Karpas-422 (cell line): ENCODE data around the gene FGR. TPM values are rescaled to one million over a fixed set of nuclear protein-coding genes. Genes with fewer than 3 reads are reported as not detected.

Source experiments
- DNase-seq: peaks from one replicate; pipeline ENCODE4 v3.0.0-alpha.2; 2015
- H2AFZ ChIP-seq: fragments of 200-600 bp; sonication (generic); 2 replicates; pipeline ENCODE4 v1.6.1; 2014; ENCODE audit warnings: antibody characterized with exemption, low read length, mixed read lengths
- H3K27ac ChIP-seq: fragments of 200-600 bp; sonication (generic); 2 replicates; pipeline ENCODE4 v1.5.1; 2014; ENCODE audit warnings: mild to moderate bottlenecking, low read length, moderate library complexity
- H3K27me3 ChIP-seq: fragments of 200-600 bp; sonication (generic); 2 replicates; pipeline ENCODE4 v1.6.1; 2014; ENCODE audit warnings: low read length, mixed read lengths
- H3K36me3 ChIP-seq: fragments of 200-600 bp; sonication (generic); 2 replicates; pipeline ENCODE4 v1.6.1; 2014; ENCODE audit warnings: low read length, mixed read lengths; ENCODE audit not compliant: insufficient read depth
- H3K4me1 ChIP-seq: fragments of 200-600 bp; sonication (generic); 2 replicates; pipeline ENCODE4 v1.6.1; 2014; ENCODE audit warnings: mild to moderate bottlenecking, low read length, mixed read lengths
- H3K4me2 ChIP-seq: fragments of 200-600 bp; sonication (generic); 2 replicates; pipeline ENCODE4 v1.6.1; 2014; ENCODE audit warnings: low read length, low read depth, mild to moderate bottlenecking; ENCODE audit not compliant: poor library complexity, severe bottlenecking
- H3K4me3 ChIP-seq: fragments of 200-600 bp; sonication (generic); 2 replicates; pipeline ENCODE4 v1.5.1; 2014; ENCODE audit warnings: mild to moderate bottlenecking, antibody characterized with exemption, low read length, mixed read lengths
- H3K79me2 ChIP-seq: fragments of 200-600 bp; sonication (generic); 2 replicates; pipeline ENCODE4 v1.6.1; 2014; ENCODE audit warnings: mild to moderate bottlenecking, low read length, mixed read lengths
- H3K9ac ChIP-seq: fragments of 200-600 bp; sonication (generic); 2 replicates; pipeline ENCODE4 v1.6.0; 2014; ENCODE audit warnings: low read length
- H3K9me2 ChIP-seq: fragments of 200-600 bp; sonication (generic), shearing (Covaris generic); replicated peaks from 2 replicates; pipeline ENCODE4 v1.6.0; 2014; ENCODE audit warnings: mild to moderate bottlenecking, low read length, moderate library complexity; ENCODE audit not compliant: insufficient read depth
- H3K9me3 ChIP-seq: fragments of 300-700, 200-600 bp; sonication (generic); 2 replicates; pipeline ENCODE4 v1.6.1; 2014; ENCODE audit warnings: low read length, mixed read lengths
- H4K20me1 ChIP-seq: fragments of 200-600 bp; sonication (generic); 2 replicates; pipeline ENCODE4 v1.6.1; 2014; ENCODE audit warnings: mild to moderate bottlenecking, antibody characterized with exemption, low read length, low read depth; ENCODE audit not compliant: insufficient read depth
- total RNA-seq: library from RNA; depleted of rRNA; stranded (reverse); fragments of >200 nt; shearing (Covaris generic); gene quantifications from 2 replicates; pipeline ENCODE4 v1.2.3, GENCODE V29; 2014; ENCODE audit warnings: low replicate concordance

Gene FGR
- total RNA-seq, 1 experiment from 2014 or later = 3.0 TPM

DNA sequence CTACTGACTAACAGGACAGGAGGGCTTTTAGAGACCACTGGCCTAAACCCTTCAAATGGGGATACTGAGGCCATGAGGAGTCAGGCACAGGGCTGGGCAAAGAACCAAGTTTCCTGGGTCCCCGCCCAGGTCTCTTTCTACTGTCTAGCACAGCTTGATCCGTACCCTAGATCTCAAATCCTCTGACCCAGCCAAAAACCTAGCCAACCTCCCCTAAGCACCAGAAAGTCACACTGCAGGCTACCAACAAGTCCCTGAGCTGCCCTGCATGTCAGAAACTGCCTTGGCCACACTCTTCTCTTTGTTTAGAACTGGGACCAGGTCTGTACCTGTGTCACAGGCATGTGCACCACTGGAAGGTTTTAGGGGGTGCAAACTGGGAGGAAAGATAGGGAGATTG lies 64.6 kb downstream of the FGR start:
- Histone ChIP-seq H2AFZ (no peak overlapping the region), H3K9ac (no peak overlapping the region), H3K36me3 (no peaks in the 10 kb centered on the region), H3K9me3 (no peaks in the 10 kb centered on the region), H3K27ac (no peak overlapping the region), H4K20me1 (peaks cover 42% of the 10 kb centered on the region), H3K79me2 (no peaks in the 10 kb centered on the region), H3K4me3 (no peak overlapping the region), H3K4me1 (peaks cover 16% of the 10 kb centered on the region), H3K27me3 (no peaks in the 10 kb centered on the region), H3K9me2 (no peaks in the 10 kb centered on the region), H3K4me2 (no peak overlapping the region)
- DNase-seq = no peak

DNA sequence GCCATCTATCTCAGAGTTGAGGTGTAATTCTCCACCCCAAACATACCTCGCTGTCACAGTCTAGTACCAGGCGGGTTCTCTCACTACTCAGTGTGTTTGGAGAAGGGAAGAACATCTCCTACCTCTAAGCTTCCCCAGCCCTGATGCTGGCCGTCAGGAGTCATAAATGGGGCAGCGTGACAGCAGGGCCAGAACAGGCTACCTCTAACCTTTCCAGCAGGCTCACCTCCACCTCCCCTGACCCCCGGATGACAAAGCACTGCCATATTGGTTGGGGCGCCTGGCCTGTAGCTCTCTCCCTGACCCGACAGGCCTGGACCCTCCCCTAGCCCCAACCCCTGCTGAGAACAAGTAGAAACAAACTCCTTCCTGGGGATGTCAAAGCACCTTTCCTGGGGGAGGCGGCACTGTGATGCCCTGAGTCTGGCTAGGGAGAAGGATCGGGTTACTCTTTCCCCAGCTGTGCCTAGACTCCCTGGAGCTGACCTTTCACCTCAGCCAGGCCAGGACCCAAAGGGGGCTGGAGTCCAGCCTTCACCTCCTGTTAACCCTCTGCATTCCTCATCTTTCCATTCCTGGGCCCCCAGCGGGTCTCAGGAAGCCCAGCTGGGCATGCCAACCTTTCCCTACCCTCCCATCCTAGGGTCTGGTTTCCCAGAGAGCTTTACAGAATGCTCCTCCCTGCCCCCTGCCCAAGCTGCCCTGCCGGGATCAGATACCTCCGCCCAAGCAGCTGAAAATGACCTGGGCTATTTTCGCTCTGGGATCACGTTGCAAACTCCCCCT lies 65.3 kb downstream of the FGR start:
- Histone ChIP-seq H3K4me1 (peaks cover 16% of the 10 kb centered on the region), H2AFZ (no peak overlapping the region), H3K36me3 (no peaks in the 10 kb centered on the region), H3K9me3 (no peaks in the 10 kb centered on the region), H3K9me2 (no peaks in the 10 kb centered on the region), H3K9ac (no peak overlapping the region), H3K79me2 (no peaks in the 10 kb centered on the region), H3K27me3 (no peaks in the 10 kb centered on the region), H3K4me3 (no peak overlapping the region), H3K4me2 (no peak overlapping the region), H3K27ac (no peak overlapping the region), H4K20me1 (peaks cover 42% of the 10 kb centered on the region)
- no peak for DNase-seq

DNA sequence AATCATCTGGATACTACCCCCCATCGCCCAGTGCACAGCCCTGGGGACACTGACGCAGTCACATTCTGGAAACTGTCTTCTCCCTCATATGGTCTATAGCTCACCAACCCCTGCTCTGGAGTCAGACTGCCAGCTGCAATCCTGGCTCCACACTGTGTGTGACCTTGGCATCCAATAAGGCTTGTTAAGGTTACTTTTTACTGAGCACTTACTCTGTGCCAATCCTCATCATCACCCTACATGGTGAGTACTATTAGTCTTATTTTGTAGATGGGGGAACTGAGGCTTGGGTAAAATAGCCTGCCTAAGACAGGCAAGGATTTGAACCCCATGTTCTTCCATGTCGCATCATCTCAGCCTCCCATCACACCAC lies 65.9 kb downstream of the FGR start:
- H3K9ac ChIP-seq = no peak overlapping the region
- no peak overlapping the region for H3K27ac ChIP-seq
- no peak overlapping the region for H3K4me3 ChIP-seq
- H3K4me2 ChIP-seq = peak overlapping the region; percentile 53
- DNase-seq = no peak
- no peaks in the 10 kb centered on the region for H3K79me2 ChIP-seq
- no peaks in the 10 kb centered on the region for H3K27me3 ChIP-seq
- no peak overlapping the region for H2AFZ ChIP-seq
- no peaks in the 10 kb centered on the region for H3K9me3 ChIP-seq
- no peaks in the 10 kb centered on the region for H3K36me3 ChIP-seq
- H3K4me1 ChIP-seq = peaks cover 16% of the 10 kb centered on the region
- no peaks in the 10 kb centered on the region for H3K9me2 ChIP-seq
- H4K20me1 ChIP-seq = peaks cover 40% of the 10 kb centered on the region

- H4K20me1 ChIP-seq = peaks cover 35% of the 10 kb centered on the region
- H3K9me3 ChIP-seq = no peaks in the 10 kb centered on the region
- no peaks in the 10 kb centered on the region for H3K79me2 ChIP-seq
- H3K4me2 ChIP-seq = peak overlapping the region; percentile 53
- no peak overlapping the region; the same call in 1 of the 2 replicates for H3K4me3 ChIP-seq
- no peak overlapping the region for H2AFZ ChIP-seq
- H3K36me3 ChIP-seq = no peaks in the 10 kb centered on the region
- H3K4me1 ChIP-seq = peaks cover 16% of the 10 kb centered on the region
- DNase-seq = peak; percentile 98
- H3K9ac ChIP-seq = peak overlapping the region; percentile 19; the same call in 1 of the 2 replicates
- no peaks in the 10 kb centered on the region for H3K27me3 ChIP-seq
- H3K27ac ChIP-seq = no peak overlapping the region
- H3K9me2 ChIP-seq = no peaks in the 10 kb centered on the region
These were observed 66.5 kb downstream of the FGR start for GRCh38 chr1:27568300-27569087.

DNA sequence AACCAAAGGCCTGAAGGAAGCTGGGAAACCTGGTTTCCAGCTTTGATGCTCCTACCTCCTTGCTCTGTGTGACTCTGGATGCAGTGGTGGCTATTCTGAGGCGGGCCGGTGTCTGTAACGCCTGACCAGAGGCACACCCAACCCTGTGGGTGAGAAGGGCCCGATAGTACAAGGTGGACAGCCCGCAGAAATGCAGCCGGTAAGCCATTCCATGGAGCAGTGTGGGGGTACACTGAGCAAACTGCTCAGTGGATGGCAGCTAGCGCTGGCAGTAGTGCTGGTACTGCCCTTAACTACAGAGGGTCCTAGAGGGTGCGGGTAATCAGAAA lies 67.0 kb downstream of the FGR start:
- Histone ChIP-seq H3K4me1 (peaks cover 16% of the 10 kb centered on the region), H3K27me3 (no peaks in the 10 kb centered on the region), H3K9ac (peak overlapping the region; percentile 19; the same call in 1 of the 2 replicates), H2AFZ (no peak overlapping the region), H3K36me3 (no peaks in the 10 kb centered on the region), H3K27ac (no peak overlapping the region), H4K20me1 (peaks cover 35% of the 10 kb centered on the region), H3K79me2 (no peaks in the 10 kb centered on the region), H3K4me2 (peak overlapping the region; percentile 39), H3K9me3 (no peaks in the 10 kb centered on the region), H3K9me2 (no peaks in the 10 kb centered on the region), H3K4me3 (no peak overlapping the region)
- no peak for DNase-seq

GRCh38 chr1:27567146-27567526 lies 67.8 kb downstream of the FGR start:
- DNase-seq = no peak
- H3K4me1 ChIP-seq = peaks cover 11% of the 10 kb centered on the region
- no peaks in the 10 kb centered on the region for H3K9me2 ChIP-seq
- no peaks in the 10 kb centered on the region for H3K36me3 ChIP-seq
- no peaks in the 10 kb centered on the region for H3K9me3 ChIP-seq
- no peak overlapping the region for H2AFZ ChIP-seq
- H3K4me2 ChIP-seq = no peak overlapping the region
- H3K27ac ChIP-seq = no peak overlapping the region
- H3K9ac ChIP-seq = no peak overlapping the region
- peaks cover 31% of the 10 kb centered on the region for H4K20me1 ChIP-seq
- H3K27me3 ChIP-seq = no peaks in the 10 kb centered on the region
- no peak overlapping the region for H3K4me3 ChIP-seq
- H3K79me2 ChIP-seq = no peaks in the 10 kb centered on the region

- H3K9ac ChIP-seq = no peak overlapping the region
- no peak overlapping the region for H3K4me3 ChIP-seq
- no peak overlapping the region for H3K4me2 ChIP-seq
- H3K36me3 ChIP-seq = no peaks in the 10 kb centered on the region
- no peaks in the 10 kb centered on the region for H3K27me3 ChIP-seq
- H3K9me2 ChIP-seq = no peaks in the 10 kb centered on the region
- peaks cover 33% of the 10 kb centered on the region for H4K20me1 ChIP-seq
- H3K9me3 ChIP-seq = no peaks in the 10 kb centered on the region
- peaks cover 10% of the 10 kb centered on the region for H3K4me1 ChIP-seq
- H2AFZ ChIP-seq = no peak overlapping the region
- no peaks in the 10 kb centered on the region for H3K79me2 ChIP-seq
- H3K27ac ChIP-seq = no peak overlapping the region
- no peak for DNase-seq
These were observed 68.4 kb downstream of the FGR start for GRCh38 chr1:27566462-27567145.
